GM12874 (cell line): ENCODE data around the gene ADI1.

Experiments used
- TF ChIP-seq, protein P1 (sequence below): IDR thresholded peaks from 2 replicates; pipeline ENCODE4 v1.5.1; 2011; ENCODE audit warnings: low read depth, mild to moderate bottlenecking, control low read depth, low read length, moderate library complexity; ENCODE audit not compliant: insufficient read depth

ADI1 gene

DNA sequence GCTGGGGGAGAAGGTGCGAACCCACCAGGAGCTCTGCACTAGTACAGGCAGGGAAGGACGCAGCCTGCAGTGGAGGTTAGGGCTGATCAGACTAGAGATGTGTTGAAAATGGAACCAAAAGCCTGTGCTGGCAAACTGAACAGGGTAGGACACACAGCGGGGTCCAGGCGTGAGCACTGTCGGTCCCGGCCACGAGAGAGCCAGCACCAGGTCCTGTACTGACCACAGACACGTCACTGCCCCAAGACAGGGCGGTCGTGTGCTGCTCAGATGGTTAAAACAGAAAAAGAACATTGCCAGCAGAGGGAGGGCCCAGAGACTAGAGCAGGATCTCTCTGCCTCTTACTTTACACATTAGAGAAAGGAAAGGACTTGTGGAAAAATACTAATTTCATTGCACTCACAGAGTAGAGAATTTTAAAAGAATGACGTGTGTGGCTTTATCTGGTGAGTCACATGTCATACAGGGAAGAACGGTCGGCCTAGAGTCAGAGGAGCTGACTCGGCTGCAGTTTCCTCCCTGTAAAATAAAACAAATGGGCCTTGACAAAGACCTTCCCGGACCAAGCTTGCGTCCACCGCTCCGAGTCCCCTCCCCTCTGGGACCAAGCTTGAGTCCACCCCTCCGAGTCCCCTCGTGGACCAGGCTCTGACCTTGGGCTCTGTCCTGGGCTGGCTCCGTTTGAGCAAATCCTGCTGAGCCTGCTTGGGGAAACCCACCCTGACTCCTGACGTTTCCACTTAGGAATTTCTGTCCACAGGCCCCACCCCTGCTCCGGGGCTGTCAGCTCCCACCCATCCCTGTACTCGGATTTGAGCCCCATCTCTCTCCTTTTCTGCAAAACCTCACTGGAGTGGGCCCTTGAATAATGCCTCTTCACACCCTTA lies 16.7 kb upstream of the ADI1 start:
- TF ChIP-seq, protein P1, sequence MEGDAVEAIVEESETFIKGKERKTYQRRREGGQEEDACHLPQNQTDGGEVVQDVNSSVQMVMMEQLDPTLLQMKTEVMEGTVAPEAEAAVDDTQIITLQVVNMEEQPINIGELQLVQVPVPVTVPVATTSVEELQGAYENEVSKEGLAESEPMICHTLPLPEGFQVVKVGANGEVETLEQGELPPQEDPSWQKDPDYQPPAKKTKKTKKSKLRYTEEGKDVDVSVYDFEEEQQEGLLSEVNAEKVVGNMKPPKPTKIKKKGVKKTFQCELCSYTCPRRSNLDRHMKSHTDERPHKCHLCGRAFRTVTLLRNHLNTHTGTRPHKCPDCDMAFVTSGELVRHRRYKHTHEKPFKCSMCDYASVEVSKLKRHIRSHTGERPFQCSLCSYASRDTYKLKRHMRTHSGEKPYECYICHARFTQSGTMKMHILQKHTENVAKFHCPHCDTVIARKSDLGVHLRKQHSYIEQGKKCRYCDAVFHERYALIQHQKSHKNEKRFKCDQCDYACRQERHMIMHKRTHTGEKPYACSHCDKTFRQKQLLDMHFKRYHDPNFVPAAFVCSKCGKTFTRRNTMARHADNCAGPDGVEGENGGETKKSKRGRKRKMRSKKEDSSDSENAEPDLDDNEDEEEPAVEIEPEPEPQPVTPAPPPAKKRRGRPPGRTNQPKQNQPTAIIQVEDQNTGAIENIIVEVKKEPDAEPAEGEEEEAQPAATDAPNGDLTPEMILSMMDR: no peak

DNA sequence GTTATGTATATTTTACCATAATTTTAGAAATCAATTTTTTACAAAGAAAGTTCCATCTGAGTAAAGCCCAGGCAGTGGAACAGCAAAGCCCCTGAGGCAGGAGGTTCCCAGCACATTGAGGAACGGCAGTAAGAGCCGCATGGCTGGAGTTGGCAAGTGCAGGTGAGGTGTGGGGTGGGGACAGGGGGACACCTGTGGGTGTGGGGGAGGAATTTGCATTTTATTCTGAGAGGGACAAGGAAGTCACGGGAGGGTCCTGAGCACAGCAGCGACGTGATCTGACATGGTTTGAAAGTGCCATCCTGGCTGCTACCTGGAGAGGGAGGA lies 16.1 kb upstream of the ADI1 start:
- TF ChIP-seq, protein P1: no peak

DNA sequence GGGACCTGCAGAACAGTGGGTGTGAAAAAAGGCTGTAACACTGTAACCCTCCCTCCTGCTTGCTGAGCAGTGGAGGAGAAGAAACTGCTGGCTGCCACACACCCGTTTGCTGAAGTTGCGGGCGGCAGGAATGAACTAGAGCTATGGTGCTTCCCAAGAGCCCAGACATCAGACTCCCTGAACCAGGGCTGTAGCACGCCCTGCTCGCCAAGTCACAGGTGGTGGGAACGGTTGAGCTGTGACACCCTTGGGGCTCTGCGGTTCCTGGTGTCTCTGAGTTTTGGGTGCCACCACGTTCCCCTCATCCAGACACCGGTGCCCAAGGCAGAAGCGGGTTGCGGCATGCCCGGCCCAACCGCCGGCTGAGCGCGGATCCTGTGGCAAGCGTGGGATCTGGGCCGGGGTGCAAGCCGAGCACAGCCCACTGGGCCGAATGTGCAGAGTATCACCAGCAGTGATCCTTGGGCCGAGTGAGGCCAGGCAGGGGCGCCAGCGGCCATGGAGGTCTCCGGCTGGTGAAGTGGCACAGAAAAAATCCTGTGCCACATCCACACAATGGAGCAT lies 15.0 kb upstream of the ADI1 start:
- TF ChIP-seq, protein P1: no peak

DNA sequence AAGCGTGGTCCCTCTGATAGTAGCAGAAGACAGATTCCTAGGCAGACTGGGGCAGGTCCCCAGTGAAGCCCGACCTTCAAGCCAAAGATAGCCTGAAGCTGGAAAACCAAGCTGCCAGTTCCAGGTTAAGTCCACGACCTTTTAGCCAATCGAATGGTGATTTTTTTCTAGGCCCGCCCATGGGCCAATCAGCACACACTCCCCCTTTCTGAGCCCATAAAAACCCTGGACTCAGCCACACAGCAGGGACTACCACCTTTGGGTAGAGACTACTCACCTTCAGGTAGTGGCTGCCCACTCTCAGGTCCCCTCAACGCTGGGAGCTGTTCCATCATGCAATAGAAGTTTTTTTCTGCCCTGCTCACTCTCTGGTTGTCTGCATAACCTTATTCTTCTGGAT lies 14.5 kb upstream of the ADI1 start:
- TF ChIP-seq, protein P1: no peak

DNA sequence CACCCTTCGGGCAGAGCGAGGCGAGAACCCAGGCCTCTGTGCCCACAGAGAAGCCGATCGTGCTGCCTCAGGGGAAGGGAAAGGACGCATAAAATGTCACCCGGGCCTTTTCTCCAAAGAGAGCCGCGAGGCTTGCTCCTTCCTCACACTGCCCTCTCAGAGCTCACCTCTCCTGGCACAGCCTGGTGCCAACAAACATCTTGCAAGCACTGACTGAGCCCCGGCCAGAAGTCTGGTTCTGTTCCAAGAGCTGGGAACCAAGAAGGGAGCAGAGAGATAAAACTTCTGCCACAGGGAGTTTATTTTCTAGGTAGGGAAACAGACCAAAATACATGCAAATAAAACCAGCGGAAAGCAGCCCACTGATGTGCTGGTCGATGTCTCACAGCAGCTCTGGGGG lies 13.6 kb upstream of the ADI1 start:
- TF ChIP-seq, protein P1: no peak

DNA sequence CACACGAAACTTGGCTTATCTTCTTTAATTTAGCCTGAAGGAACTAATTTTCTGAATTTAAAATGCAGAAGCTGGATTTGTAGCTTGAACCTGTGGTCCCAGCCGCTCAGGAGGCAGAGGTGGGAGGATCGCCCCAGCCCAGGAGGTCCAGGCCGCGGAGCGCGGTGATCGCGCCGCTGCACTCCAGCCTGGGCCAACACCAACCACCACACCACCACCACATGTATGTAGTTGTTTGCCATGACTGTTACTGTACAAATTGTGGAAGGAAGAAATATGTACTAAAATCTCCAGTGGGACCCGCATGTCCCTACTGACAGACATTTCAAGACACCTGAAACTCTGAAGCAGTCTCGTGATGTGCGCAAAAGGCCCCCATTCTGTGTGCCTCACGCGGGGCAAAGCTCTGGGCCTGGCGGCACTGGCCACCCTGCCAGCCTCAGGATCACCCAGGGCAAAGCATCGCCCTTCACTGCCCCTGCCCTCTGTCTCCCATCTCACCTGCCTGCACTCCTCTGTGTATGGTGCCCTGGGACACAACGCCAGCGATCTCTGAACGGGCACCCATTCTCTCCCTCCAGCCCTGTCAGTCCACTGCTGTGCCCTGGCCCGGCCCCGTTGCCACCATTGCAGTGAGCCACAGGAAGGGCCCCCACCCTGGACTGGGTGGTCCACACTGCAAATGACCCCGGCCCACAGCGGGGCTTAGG lies 10.1 kb upstream of the ADI1 start:
- TF ChIP-seq, protein P1: no peak
